ENCODE data around the gene SPRY4. TPM values are rescaled to one million over a fixed set of nuclear protein-coding genes. Genes with fewer than 3 reads are reported as not detected.
A peak's percentile ranks its signal among the peaks of the same experiment; 100 is the strongest.

The SPRY4 gene
- total RNA-seq, 2 donors from 2014 or later, result 70.2 to 164 TPM

- Histone ChIP-seq H3K4me3 (ENCODE audit: low read length) (no peak overlapping the region), H3K9me3 (ENCODE audit: control insufficient read depth, low read length) (no peaks in the 10 kb centered on the region), H3K36me3 (ENCODE audit: control insufficient read depth, insufficient read depth, low read length) (no peaks in the 10 kb centered on the region), H3K27me3 (ENCODE audit: control insufficient read depth, insufficient read depth, low read length, poor library complexity, severe bottlenecking) (no peaks in the 10 kb centered on the region), H3K27ac (ENCODE audit: low read depth, low read length) (peak overlapping the region; percentile 93), H3K9ac (ENCODE audit: extremely low read depth, low read length, poor library complexity, severe bottlenecking) (no peak overlapping the region), H3K4me1 (ENCODE audit: control insufficient read depth, insufficient read depth, low read length) (peaks cover 9% of the 10 kb centered on the region)
- peak overlapping the region; percentile 98 for H3K27ac Mint-ChIP-seq
- no peaks in the 10 kb centered on the region for H3K9me3 Mint-ChIP-seq
- H3K36me3 Mint-ChIP-seq (ENCODE audit: low read depth), result peaks cover 12% of the 10 kb centered on the region
- peaks cover 54% of the 10 kb centered on the region for H3K4me1 Mint-ChIP-seq
- 58 to 88% methylated on average over 2 to 6 of the region's 6 CpGs for WGBS, 2 experiments (ENCODE audit: insufficient coverage in 1 of 2, insufficient read length in 1 of 2)
- H3K27me3 Mint-ChIP-seq (ENCODE audit: insufficient read depth), result no peaks in the 10 kb centered on the region
- no peak for TF ChIP-seq CTCF (conservative IDR thresholded peaks at IDR 0.05)
- H3K4me3 Mint-ChIP-seq, result no peak overlapping the region
- no peak for DNase-seq
Observed at GRCh38 chr5:142281008-142281367, 43.8 kb downstream of the SPRY4 start.

- H3K4me1 ChIP-seq (ENCODE audit: control insufficient read depth, insufficient read depth, low read length), result peaks cover 9% of the 10 kb centered on the region
- DNase-seq, result peak; percentile 97
- H3K27ac Mint-ChIP-seq, result peak overlapping the region; percentile 98
- no peaks in the 10 kb centered on the region for H3K27me3 ChIP-seq (ENCODE audit: control insufficient read depth, insufficient read depth, low read length, poor library complexity, severe bottlenecking)
- no peak overlapping the region for H3K4me3 ChIP-seq (ENCODE audit: low read length)
- TF ChIP-seq CTCF (conservative IDR thresholded peaks at IDR 0.05), result no peak
- no peaks in the 10 kb centered on the region for H3K36me3 ChIP-seq (ENCODE audit: control insufficient read depth, insufficient read depth, low read length)
- no peaks in the 10 kb centered on the region for H3K27me3 Mint-ChIP-seq (ENCODE audit: insufficient read depth)
- peaks cover 54% of the 10 kb centered on the region for H3K4me1 Mint-ChIP-seq
- H3K4me3 Mint-ChIP-seq, result no peak overlapping the region
- WGBS, 2 experiments (ENCODE audit: insufficient coverage in 1 of 2, insufficient read length in 1 of 2), result 34 to 49% methylated on average over 15 to 17 of the region's 17 CpGs
- peaks cover 8% of the 10 kb centered on the region for H3K36me3 Mint-ChIP-seq (ENCODE audit: low read depth)
- no peaks in the 10 kb centered on the region for H3K9me3 Mint-ChIP-seq
- peak overlapping the region; percentile 93 for H3K27ac ChIP-seq (ENCODE audit: low read depth, low read length)
- H3K9ac ChIP-seq (ENCODE audit: extremely low read depth, low read length, poor library complexity, severe bottlenecking), result peak overlapping the region; percentile 29
- H3K9me3 ChIP-seq (ENCODE audit: control insufficient read depth, low read length), result no peaks in the 10 kb centered on the region
Observed at GRCh38 chr5:142280066-142281007, 44.5 kb downstream of the SPRY4 start.

- H3K27me3 Mint-ChIP-seq (ENCODE audit: insufficient read depth), result no peaks in the 10 kb centered on the region
- H3K9me3 Mint-ChIP-seq, result no peaks in the 10 kb centered on the region
- no peaks in the 10 kb centered on the region for H3K27me3 ChIP-seq (ENCODE audit: control insufficient read depth, insufficient read depth, low read length, poor library complexity, severe bottlenecking)
- no peaks in the 10 kb centered on the region for H3K36me3 ChIP-seq (ENCODE audit: control insufficient read depth, insufficient read depth, low read length)
- WGBS, 2 experiments (ENCODE audit: insufficient coverage in 1 of 2, insufficient read length in 1 of 2), result 97 to 100% methylated on average over 1 of the region's 1 CpG
- H3K36me3 Mint-ChIP-seq (ENCODE audit: low read depth), result no peaks in the 10 kb centered on the region
- peaks cover 45% of the 10 kb centered on the region for H3K4me1 Mint-ChIP-seq
- H3K4me3 Mint-ChIP-seq, result no peak overlapping the region
- H3K4me1 ChIP-seq (ENCODE audit: control insufficient read depth, insufficient read depth, low read length), result peaks cover 9% of the 10 kb centered on the region
- H3K27ac ChIP-seq (ENCODE audit: low read depth, low read length), result no peak overlapping the region
- no peak for TF ChIP-seq CTCF (conservative IDR thresholded peaks at IDR 0.05)
- no peak overlapping the region for H3K4me3 ChIP-seq (ENCODE audit: low read length)
- H3K9me3 ChIP-seq (ENCODE audit: control insufficient read depth, low read length), result no peaks in the 10 kb centered on the region
- no peak overlapping the region for H3K27ac Mint-ChIP-seq
- DNase-seq, result no peak
- no peak overlapping the region for H3K9ac ChIP-seq (ENCODE audit: extremely low read depth, low read length, poor library complexity, severe bottlenecking)
Observed at GRCh38 chr5:142278627-142279026, 46.2 kb downstream of the SPRY4 start.
